GM18858 (cell line): ENCODE data around the gene ZNF217.
"Not testable (repeated sequence)": the region's sequence is repeated elsewhere in the genome, so short reads cannot be mapped to it uniquely, and the experiment has no call there.

Experiments
- ATAC-seq: cut with Tn5 transposase; IDR thresholded peaks from one replicate; pipeline ENCODE4 v1.9.1; 2021; ENCODE audit not compliant: unreplicated experiment

Gene ZNF217

GRCh38 chr20:53622247-53623133 is 28.9 kb upstream of the ZNF217 start:
- ATAC-seq = no peak

- ATAC-seq = no peak
These were observed 28.0 kb upstream of the ZNF217 start for GRCh38 chr20:53621482-53622246.

GRCh38 chr20:53618490-53619000 is 24.9 kb upstream of the ZNF217 start:
- ATAC-seq = not testable (repeated sequence)

- no peak for ATAC-seq
These were observed 24.3 kb upstream of the ZNF217 start for GRCh38 chr20:53617791-53618489.

- not testable (repeated sequence) for ATAC-seq
These were observed 22.9 kb upstream of the ZNF217 start for GRCh38 chr20:53616489-53616888.

- no peak for ATAC-seq
These were observed 20.1 kb upstream of the ZNF217 start for GRCh38 chr20:53613748-53614147.

GRCh38 chr20:53612289-53612688 is 18.6 kb upstream of the ZNF217 start:
- not testable (repeated sequence) for ATAC-seq

- no peak for ATAC-seq
These were observed 17.8 kb upstream of the ZNF217 start for GRCh38 chr20:53611449-53611894.

GRCh38 chr20:53609491-53610445 is 16.1 kb upstream of the ZNF217 start:
- ATAC-seq = no peak

- no peak for ATAC-seq
These were observed 15.1 kb upstream of the ZNF217 start for GRCh38 chr20:53608456-53609452.

- no peak for ATAC-seq
These were observed 14.4 kb upstream of the ZNF217 start for GRCh38 chr20:53608071-53608455.

GRCh38 chr20:53606364-53606985 is 12.8 kb upstream of the ZNF217 start:
- ATAC-seq = no peak

GRCh38 chr20:53605401-53605800 is 11.8 kb upstream of the ZNF217 start:
- ATAC-seq = not testable (repeated sequence)

GRCh38 chr20:53604846-53605245 is 11.2 kb upstream of the ZNF217 start:
- not testable (repeated sequence) for ATAC-seq

GRCh38 chr20:53602661-53603060 is 9.0 kb upstream of the ZNF217 start:
- no peak for ATAC-seq

GRCh38 chr20:53599910-53600632 is 6.4 kb upstream of the ZNF217 start:
- ATAC-seq = no peak

GRCh38 chr20:53599378-53599777 is 5.7 kb upstream of the ZNF217 start:
- no peak for ATAC-seq

GRCh38 chr20:53599044-53599362 is 5.4 kb upstream of the ZNF217 start:
- no peak for ATAC-seq
